NT2/D1 (cell line): Measurements from ENCODE around the gene POM121C.
"Not testable (repeated sequence)": the region's sequence is repeated elsewhere in the genome, so short reads cannot be mapped to it uniquely, and the experiment has no call there.

ENCODE experiments used
- YY1 ChIP-seq: IDR thresholded peaks from 2 replicates; pipeline ENCODE4 v1.6.1; 2011; ENCODE audit not compliant: insufficient read length, insufficient read depth
- ZNF274 ChIP-seq: IDR thresholded peaks from 2 replicates; pipeline ENCODE4 v1.6.1; 2011; ENCODE audit warnings: mild to moderate bottlenecking, low read depth, low read length

GRCh38 chr7:75374144-75374518, 112.0 kb downstream of the POM121C start:
- not testable (repeated sequence) for TF ChIP-seq ZNF274, YY1
